ENCODE data around the gene NID1.

Gene NID1

GRCh38 chr1:235953801-235954200 is 111.1 kb downstream of the NID1 start:
- no peak for FAIRE-seq

- FAIRE-seq: no peak
Observed at GRCh38 chr1:235952950-235953615, 111.8 kb downstream of the NID1 start.

DNA sequence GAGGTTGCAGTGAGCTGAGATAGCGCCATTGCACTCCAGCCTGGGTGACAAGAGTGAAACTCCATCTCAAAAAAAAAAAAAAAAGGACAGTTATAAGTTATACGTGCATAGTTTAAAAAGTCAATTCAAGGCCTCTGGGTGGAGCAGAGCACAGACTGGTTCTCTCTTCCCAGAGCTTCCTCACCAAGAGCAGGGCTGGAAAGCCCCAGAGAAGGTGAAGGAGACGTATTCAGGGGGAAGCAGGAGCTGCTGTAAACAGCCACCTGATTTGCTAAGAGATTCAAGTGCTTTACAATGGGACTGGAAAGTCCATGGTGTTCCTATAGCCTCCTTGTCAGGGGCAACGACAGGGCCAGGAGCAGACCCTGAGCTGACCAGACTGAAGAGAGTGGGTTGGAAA is 113.2 kb downstream of the NID1 start:
- FAIRE-seq: no peak

DNA sequence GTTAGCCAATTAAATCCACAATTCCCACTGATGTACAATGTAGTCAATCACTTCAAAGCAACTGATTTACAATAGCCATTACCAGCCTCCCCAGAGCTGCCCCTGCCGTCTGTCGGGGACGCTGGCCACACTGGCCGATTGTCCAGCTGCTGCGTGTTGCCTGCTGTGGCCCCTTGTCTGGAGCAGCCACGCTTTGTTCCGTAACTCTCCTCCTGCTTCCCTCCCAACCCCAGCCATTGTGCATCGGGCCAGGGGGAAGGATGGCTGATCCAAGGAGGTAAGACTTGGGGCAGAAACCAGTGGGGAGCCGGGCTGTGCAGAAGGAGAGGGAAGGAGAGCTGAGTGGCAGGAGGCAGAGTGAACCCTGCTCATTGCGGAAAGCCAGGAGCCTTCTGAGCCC is 114.6 kb downstream of the NID1 start:
- FAIRE-seq: no peak

GRCh38 chr1:235948774-235949427 is 116.0 kb downstream of the NID1 start:
- FAIRE-seq: no peak

- FAIRE-seq: no peak
Observed at GRCh38 chr1:235947989-235948388, 116.9 kb downstream of the NID1 start.

DNA sequence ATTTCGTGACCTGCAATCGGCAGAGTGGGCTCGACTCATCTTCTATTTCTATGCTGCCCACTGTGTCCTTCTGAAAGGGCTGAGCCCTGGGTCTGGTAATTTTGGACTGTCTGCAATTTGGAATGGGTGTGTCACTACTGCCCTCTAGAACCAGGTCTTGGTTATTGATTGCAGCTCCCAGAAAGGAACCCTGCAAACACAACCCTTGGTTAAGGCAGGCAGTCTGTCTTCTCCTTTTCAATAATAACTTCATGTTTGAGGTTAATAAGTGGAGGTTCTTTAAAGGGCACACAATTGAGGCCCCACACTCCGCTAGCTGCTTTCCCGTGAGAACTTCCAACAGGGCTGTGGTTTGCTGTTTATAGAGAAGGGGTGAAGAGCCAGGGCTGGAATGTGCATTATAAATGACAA is 118.3 kb downstream of the NID1 start:
- FAIRE-seq: no peak

DNA sequence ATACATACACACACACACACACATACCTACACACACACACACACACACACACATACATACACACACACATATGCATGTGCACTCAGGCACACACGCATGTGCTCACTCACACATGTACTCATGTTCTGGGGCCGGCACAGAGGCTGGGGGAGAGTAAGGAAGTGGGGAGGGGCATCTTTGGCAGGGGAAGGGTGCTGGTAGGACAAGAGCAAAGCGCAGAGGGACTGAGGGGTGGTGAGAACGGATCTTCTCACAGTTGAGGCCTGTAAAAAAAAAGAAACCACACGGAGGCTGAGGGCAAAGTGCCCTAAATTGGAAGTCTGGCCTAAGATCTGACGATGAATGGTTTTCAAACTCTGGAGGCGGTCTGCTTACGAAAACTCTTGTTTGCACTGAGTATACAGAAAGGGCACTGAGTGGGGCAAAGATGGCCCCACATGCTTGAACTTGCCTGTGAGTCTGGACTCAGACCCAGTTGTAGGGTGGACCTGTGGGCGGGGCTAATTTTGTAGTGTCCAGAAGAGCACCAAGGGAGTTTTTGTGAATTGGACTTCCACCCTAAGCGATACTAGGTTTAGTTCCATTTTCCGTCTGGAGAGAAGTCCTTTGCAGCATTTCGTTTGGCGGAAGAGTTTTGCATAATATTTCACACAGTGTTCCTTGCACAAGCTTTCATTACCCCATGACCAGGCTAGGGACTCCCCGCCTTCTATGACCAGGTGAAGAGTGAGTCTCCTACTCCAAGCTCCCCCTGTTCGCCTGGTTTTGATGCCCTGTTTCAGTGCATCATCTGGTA is 118.9 kb downstream of the NID1 start:
- no peak for FAIRE-seq

GRCh38 chr1:235943581-235944114 is 121.2 kb downstream of the NID1 start:
- FAIRE-seq: no peak

- no peak for FAIRE-seq
Observed at GRCh38 chr1:235942979-235943575, 121.8 kb downstream of the NID1 start.

DNA sequence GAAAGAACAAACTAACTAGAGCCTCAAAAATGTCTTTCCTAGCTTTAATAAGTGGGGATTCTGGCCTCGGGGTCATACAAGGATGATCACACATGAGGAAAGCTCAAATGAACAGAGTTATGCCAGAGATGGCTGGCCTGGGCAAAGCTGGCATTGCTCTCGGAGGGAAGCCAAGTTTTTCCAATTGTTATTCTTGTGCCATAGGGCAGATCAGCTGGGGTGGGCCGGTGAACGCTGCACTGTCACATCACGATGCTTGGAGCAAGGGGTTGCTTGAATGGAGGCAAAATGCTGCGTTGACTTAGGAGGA is 122.3 kb downstream of the NID1 start:
- no peak for FAIRE-seq

GRCh38 chr1:235941876-235942624 is 122.8 kb downstream of the NID1 start:
- FAIRE-seq: no peak

GRCh38 chr1:235940285-235940684 is 124.6 kb downstream of the NID1 start:
- no peak for FAIRE-seq

GRCh38 chr1:235939480-235939775 is 125.5 kb downstream of the NID1 start:
- no peak for FAIRE-seq

DNA sequence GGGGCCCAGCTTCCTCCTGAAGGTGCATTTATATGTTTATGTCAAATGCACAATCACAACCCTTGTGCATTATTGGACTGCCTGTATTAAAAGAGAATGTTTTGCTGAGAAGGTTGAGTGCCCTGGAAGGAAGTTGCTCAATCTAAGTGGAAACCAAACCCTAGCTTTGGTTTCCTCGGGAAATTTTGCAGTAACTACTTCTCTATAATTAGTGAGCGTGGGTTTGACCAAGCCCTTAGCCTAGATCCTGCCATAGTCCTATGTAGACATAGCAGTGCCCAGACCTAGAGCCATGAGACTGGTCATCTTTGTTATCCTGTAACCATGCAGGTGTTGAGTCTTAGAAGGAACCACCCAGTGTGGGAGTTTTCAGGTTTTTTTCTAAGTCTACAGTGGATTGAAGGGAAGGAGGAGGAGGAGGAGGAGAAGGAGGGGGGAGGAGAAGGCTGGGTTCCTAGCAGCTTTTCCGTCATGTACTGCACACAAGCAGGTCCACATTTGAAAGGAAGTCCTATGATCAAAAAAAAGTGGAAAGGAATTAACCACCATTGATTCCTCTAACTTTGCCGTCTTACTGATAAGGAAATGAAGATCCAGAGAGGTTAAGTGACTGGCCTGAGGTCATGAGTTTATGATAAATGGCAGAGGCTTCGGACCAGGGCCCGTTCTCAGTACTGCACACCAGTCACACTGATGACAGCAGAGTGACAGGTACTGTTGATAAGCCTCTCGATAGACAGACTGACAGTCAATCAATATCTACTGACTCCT is 126.0 kb downstream of the NID1 start:
- FAIRE-seq: no peak

DNA sequence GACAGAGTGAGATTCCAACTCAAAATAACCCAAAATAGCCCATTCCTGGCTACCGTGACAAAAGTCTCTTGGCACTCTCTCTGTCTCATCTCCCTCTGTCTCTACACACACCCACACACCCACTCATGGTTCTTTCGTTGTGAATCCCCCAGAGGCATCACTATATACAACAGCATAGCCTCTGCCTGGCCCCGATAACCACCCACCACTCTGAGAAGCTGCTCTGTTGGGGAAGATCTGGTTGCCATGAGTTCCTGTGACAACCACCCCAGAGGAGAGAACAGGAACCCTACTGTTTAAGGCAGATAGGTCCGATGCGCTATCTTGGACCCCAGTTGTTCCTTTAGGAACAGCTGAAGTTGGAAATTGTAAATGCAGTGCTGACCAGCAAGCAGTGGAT is 127.8 kb downstream of the NID1 start:
- no peak for FAIRE-seq

- FAIRE-seq: no peak
Observed at GRCh38 chr1:235935235-235936225, 129.4 kb downstream of the NID1 start.

DNA sequence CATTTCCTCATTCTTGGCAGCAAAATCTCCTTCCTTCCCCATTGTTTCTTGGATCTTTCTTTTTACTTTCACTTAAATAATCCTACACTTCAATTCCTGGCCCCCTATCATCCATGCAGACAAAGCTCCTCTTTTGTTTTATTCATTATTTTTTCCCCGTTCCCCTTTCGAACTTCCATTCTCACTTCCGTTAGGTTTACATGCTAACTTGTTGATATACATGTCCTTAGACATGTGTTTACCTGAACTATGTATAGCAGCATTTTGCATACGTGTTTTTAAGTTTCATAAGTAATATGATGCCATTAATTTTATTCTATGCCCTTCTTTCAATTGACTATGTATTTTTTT is 131.1 kb downstream of the NID1 start:
- no peak for FAIRE-seq

DNA sequence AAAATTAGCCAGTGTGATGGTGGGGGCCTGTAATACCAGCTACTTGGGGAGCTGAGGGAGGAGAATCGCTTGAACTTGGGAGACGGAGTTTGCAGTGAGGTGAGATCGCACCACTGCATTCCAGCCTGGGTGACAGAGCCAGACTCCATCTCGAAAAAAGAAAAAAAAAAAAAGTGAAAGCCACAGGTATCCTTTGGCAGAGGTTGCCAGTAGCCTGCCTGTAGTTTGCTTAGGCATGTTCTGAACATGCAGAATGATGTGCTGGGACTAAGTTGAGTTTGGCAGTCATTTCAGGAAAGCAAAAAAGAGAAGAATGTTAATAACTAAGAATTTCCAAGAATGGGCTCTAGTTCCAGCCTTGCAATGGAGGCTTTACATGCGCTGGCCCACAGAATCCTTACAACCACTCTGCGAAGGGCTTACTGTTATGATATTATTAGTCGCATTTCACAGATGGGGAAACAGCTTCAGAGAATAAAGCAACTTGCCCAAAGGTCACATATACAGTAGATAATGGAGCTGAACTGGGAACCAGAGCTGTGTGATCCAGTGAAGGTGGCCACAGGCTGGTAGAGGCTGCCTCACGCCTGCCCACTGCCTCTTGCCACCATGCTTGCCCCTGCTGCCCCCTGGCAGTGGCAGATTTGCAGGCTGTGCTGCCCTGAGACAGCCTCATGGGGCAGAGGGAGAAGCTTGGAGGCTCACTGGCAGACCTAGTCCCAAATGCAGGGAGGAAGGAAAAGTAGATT is 131.7 kb downstream of the NID1 start:
- FAIRE-seq: no peak

DNA sequence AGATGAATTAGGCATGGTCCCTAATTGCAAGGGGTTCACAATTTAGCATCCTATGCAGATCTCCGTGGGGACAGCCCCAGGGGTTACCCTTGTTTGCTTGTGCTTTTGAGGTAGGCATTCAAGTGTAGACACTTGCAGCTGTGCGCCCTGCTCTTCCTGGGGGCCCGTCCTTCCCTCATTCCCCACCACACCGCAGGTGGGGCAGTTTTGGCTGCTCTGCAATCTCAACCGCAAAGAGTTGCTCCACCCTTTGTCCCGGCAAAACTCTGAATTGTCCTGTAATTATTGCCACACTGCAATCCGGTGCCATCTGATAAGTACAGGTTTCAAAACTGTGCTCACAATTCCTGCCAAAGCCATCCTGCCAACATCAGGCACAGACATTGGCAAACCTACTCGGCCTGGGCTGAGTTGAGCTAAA is 132.8 kb downstream of the NID1 start:
- FAIRE-seq: no peak
